SK-N-SH (cell line): ENCODE results near the gene MILR1. TPM values are rescaled to one million over a fixed set of nuclear protein-coding genes. Genes with fewer than 3 reads are reported as not detected.
"Not testable (repeated sequence)": the region's sequence is repeated elsewhere in the genome, so short reads cannot be mapped to it uniquely, and the experiment has no call there.

Experiments
- CTCF ChIA-PET: fragments of 300-600, 350-600 bp; formaldehyde crosslinking; extraction: SDS; loops from one replicate; lab custom pipeline; 2021; lab: Yijun Ruan, JAX
- POLR2A ChIA-PET: fragments of 350-600 bp; sonication (Branson Sonifier 250); formaldehyde crosslinking; extraction: SDS; loops from one replicate; lab custom pipeline; 2020; ENCODE audit warnings: antibody characterized with exemption, inconsistent platforms; lab: Yijun Ruan, JAX
- DNase-seq: peaks from one replicate; pipeline ENCODE4 v3.0.0; 2012
- H2AFZ ChIP-seq: fragments of 200-600 bp; sonication (generic); 2 replicates; pipeline ENCODE4 v1.8.1; 2016; ENCODE audit warnings: antibody characterized with exemption, mild to moderate bottlenecking, low read depth
- H3F3A ChIP-seq: fragments of 200-600 bp; sonication (generic); replicated peaks from 2 replicates; pipeline ENCODE3; 2016; ENCODE audit warnings: antibody characterized with exemption, mild to moderate bottlenecking; ENCODE audit not compliant: insufficient read depth
- H3K27ac ChIP-seq, 2 experiments: fragments of 200-500 bp in 1 of 2; fragments of 200-600 bp in 1 of 2; sonication (Bioruptor generic) in 1 of 2; sonication (generic), shearing (Covaris generic) in 1 of 2; 2 replicates each; pipeline versions ENCODE4 v1.5.1 to v1.6.1; 2014 to 2016; ENCODE audit warnings: low read depth in 2 of 2, inconsistent platforms in 1 of 2, low read length in 1 of 2, mild to moderate bottlenecking in 1 of 2, mixed read lengths in 1 of 2
- H3K27me3 ChIP-seq: fragments of 200-600 bp; sonication (generic), shearing (Covaris generic); 2 replicates; pipeline ENCODE4 v1.6.1; 2016; ENCODE audit warnings: mixed run types; ENCODE audit not compliant: insufficient read depth
- H3K36me3 ChIP-seq, 2 experiments: fragments of 200-500 bp in 1 of 2; fragments of 200-600 bp in 1 of 2; sonication (Bioruptor generic) in 1 of 2; sonication (generic) in 1 of 2; replicated peaks in 1 of 2; 2 replicates each; pipeline versions ENCODE3 to v1.5.1; 2014 to 2016; ENCODE audit warnings: low read length in 1 of 2, mild to moderate bottlenecking in 1 of 2; ENCODE audit not compliant: insufficient read depth in 2 of 2, control insufficient read depth in 1 of 2
- H3K4me1 ChIP-seq, 2 experiments: fragments of 200-500 bp in 1 of 2; fragments of 200-600 bp in 1 of 2; sonication (Bioruptor generic) in 1 of 2; sonication (generic), shearing (Covaris generic) in 1 of 2; 2 replicates each; pipeline versions ENCODE4 v1.5.1 to v1.6.1; 2014 to 2016; ENCODE audit warnings: low read depth in 1 of 2, low read length in 1 of 2, mixed run types in 1 of 2; ENCODE audit not compliant: insufficient read depth in 2 of 2, control insufficient read depth in 1 of 2
- H3K4me2 ChIP-seq: fragments of 200-600 bp; sonication (generic), shearing (Covaris generic); 2 replicates; pipeline ENCODE4 v1.6.1; 2017; ENCODE audit warnings: mixed run types
- H3K4me3 ChIP-seq, 2 experiments: fragments of 200-500 bp in 1 of 2; fragments of 200-600 bp in 1 of 2; sonication (Bioruptor generic) in 1 of 2; sonication (generic), shearing (Covaris generic) in 1 of 2; 2 replicates each; pipeline versions ENCODE4 v1.5.1 to v1.8.1; 2014 to 2016; ENCODE audit warnings: low read depth in 2 of 2, inconsistent platforms in 1 of 2, low read length in 1 of 2, mild to moderate bottlenecking in 1 of 2, mixed read lengths in 1 of 2, moderate library complexity in 1 of 2
- H3K79me2 ChIP-seq: fragments of 200-600 bp; sonication (generic); 2 replicates; pipeline ENCODE4 v1.8.1; 2017; ENCODE audit warnings: mild to moderate bottlenecking; ENCODE audit not compliant: insufficient read depth
- H3K9ac ChIP-seq: fragments of 200-600 bp; sonication (generic); 2 replicates; pipeline ENCODE4 v1.6.1; 2017; ENCODE audit warnings: mixed run types
- H3K9me2 ChIP-seq: fragments of 200-600 bp; sonication (generic); 2 replicates; pipeline ENCODE4 v1.6.1; 2017; ENCODE audit warnings: mixed run types
- H3K9me3 ChIP-seq: fragments of 200-600 bp; sonication (generic); 2 replicates; pipeline ENCODE4 v1.6.1; 2017; ENCODE audit warnings: mixed run types, mild to moderate bottlenecking, moderate library complexity
- H4K20me1 ChIP-seq: fragments of 200-600 bp; sonication (generic); 2 replicates; pipeline ENCODE4 v1.6.1; 2017; ENCODE audit warnings: mild to moderate bottlenecking, mixed run types; ENCODE audit not compliant: insufficient read depth
- CHD2 ChIP-seq: fragments of 150-350 bp; IDR thresholded peaks from 2 replicates; pipeline ENCODE4 v1.6.1; 2018; ENCODE audit warnings: low read length; ENCODE audit not compliant: partially characterized antibody
- CTCF ChIP-seq: fragments of 200-600 bp; sonication (generic); IDR thresholded peaks from 2 replicates; pipeline ENCODE4 v1.6.1; 2017; ENCODE audit warnings: antibody characterized with exemption, mild to moderate bottlenecking, moderate library complexity
- ELF1 ChIP-seq: IDR thresholded peaks from 2 replicates; pipeline ENCODE4 v1.4.0; 2012
- EZH2phosphoT487 ChIP-seq: fragments of 200-600 bp; sonication (generic); IDR thresholded peaks from 2 replicates; pipeline ENCODE4 v1.6.1; 2017; ENCODE audit warnings: low read depth, mixed run types, mild to moderate bottlenecking, antibody characterized with exemption, moderate library complexity, borderline replicate concordance
- FOXJ3 ChIP-seq: sonication (generic); formaldehyde crosslinking; IDR thresholded peaks from 2 replicates; pipeline ENCODE4 v1.5.1; 2020; ENCODE audit warnings: mild to moderate bottlenecking, missing genetic modification reagents
- GATA2 ChIP-seq: sonication (generic); formaldehyde crosslinking; IDR thresholded peaks from 2 replicates; pipeline ENCODE4 v1.5.0; 2020; ENCODE audit warnings: mild to moderate bottlenecking, missing genetic modification reagents
- NFIC ChIP-seq: IDR thresholded peaks from 2 replicates; pipeline ENCODE4 v1.4.0; 2012; ENCODE audit warnings: borderline replicate concordance
- POLR2AphosphoS5 ChIP-seq: IDR thresholded peaks from 2 replicates; pipeline ENCODE4 v1.6.1; 2012; ENCODE audit warnings: low read depth, low read length
- RAD21 ChIP-seq: IDR thresholded peaks from 2 replicates; pipeline ENCODE4 v1.6.1; 2012; ENCODE audit warnings: mild to moderate bottlenecking, low read length
- RCOR1 ChIP-seq: fragments of 150-350 bp; IDR thresholded peaks from 2 replicates; pipeline ENCODE4 v1.6.1; 2017; ENCODE audit warnings: antibody characterized with exemption, low read length
- SIN3A ChIP-seq: IDR thresholded peaks from 2 replicates; pipeline ENCODE4 v1.6.1; 2012; ENCODE audit warnings: low read depth, mild to moderate bottlenecking, low read length, moderate library complexity, borderline replicate concordance
- SMC3 ChIP-seq: IDR thresholded peaks from 2 replicates; pipeline ENCODE4 v1.6.1; 2012; ENCODE audit warnings: low read depth, low read length, improper control_type of control experiment
- TEAD4 ChIP-seq: IDR thresholded peaks from 2 replicates; pipeline ENCODE4 v1.4.0; 2012; ENCODE audit warnings: mild to moderate bottlenecking, borderline replicate concordance; ENCODE audit not compliant: insufficient read depth
- USF1 ChIP-seq: IDR thresholded peaks from 2 replicates; pipeline ENCODE4 v1.4.0; 2012; ENCODE audit warnings: low read depth, borderline replicate concordance
- YY1 ChIP-seq: IDR thresholded peaks from 2 replicates; pipeline ENCODE4 v1.4.0; 2012; ENCODE audit warnings: low read depth, mild to moderate bottlenecking
- ZBTB33 ChIP-seq: IDR thresholded peaks from 2 replicates; pipeline ENCODE4 v1.4.0; 2012; ENCODE audit warnings: low read depth, borderline replicate concordance
- WGBS: methylation state at CpG from one replicate; pipeline ENCODE4 v1.1.6; 2017; ENCODE audit warnings: low lambda C conversion rate; 5-methylcytosine and 5-hydroxymethylcytosine counted together
- polyA plus RNA-seq, 3 experiments: library from polyadenylated mRNA; depleted of rRNA; stranded (reverse); fragments of >200 nt; gene quantifications; 2 replicates each; pipeline ENCODE4 v1.2.3, GENCODE V29; 2012

MILR1 gene
- polyA plus RNA-seq, 1 of the 3 experiments (the other 2 are of a cell fraction): 4.9 TPM

- POLR2A ChIA-PET: interaction anchor here (2.5 kb wide), 1 partner anchor 13 kb away, joined by 15 read pairs; the partner anchor contains the start of genes CEP95 and DDX5
- Histone ChIP-seq H3K4me1 (peaks cover 9 to 13% of the 10 kb centered on the region in 2 experiments; a peak in 3 of 4 replicates), H3K79me2 (peaks cover 45% of the 10 kb centered on the region), H3K9me2 (no peaks in the 10 kb centered on the region), H3K36me3 (peaks cover 41 to 47% of the 10 kb centered on the region in 2 experiments), H3F3A (peaks cover 10% of the 10 kb centered on the region), H3K9ac (no peak overlapping the region), H3K9me3 (no peaks in the 10 kb centered on the region), H4K20me1 (peaks cover 5% of the 10 kb centered on the region), H3K4me2 (no peak overlapping the region), H3K4me3 (no peak overlapping the region), H3K27me3 (no peaks in the 10 kb centered on the region), H3K27ac (no peak overlapping the region; a peak in 1 of 4 replicates), H2AFZ (no peak overlapping the region)
- DNase-seq: peak; percentile 33
- 92% methylated on average over 6 of the region's 6 CpGs for WGBS
- CTCF ChIA-PET: interaction anchor here (0.7 to 6.7 kb wide), 11 partner anchors 8 to 180 kb away, joined by 3 to 76 read pairs (median 7); partner anchors contain the start of genes CEP95 and DDX5
- TF ChIP-seq YY1: no peak
- no peak for TF ChIP-seq SIN3A
- no peak for TF ChIP-seq CHD2
- TF ChIP-seq ELF1: no peak
- peak; percentile 65 for TF ChIP-seq CTCF
These were observed 43.7 kb downstream of the MILR1 start for GRCh38 chr17:64492481-64493109.

- Histone ChIP-seq H3K4me3 (no peak overlapping the region; a peak in 1 of 4 replicates), H2AFZ (no peak overlapping the region), H3K27ac (no peak overlapping the region), H3K36me3 (peaks cover 46 to 49% of the 10 kb centered on the region in 2 experiments), H3F3A (peaks cover 25% of the 10 kb centered on the region), H3K79me2 (peaks cover 48% of the 10 kb centered on the region), H3K4me2 (peak overlapping the region; percentile 90), H3K27me3 (no peaks in the 10 kb centered on the region), H3K9ac (no peak overlapping the region), H4K20me1 (peaks cover 20% of the 10 kb centered on the region), H3K4me1 (peaks cover 13 to 19% of the 10 kb centered on the region in 2 experiments; a peak in 3 of 4 replicates), H3K9me2 (no peaks in the 10 kb centered on the region), H3K9me3 (no peaks in the 10 kb centered on the region)
- ChIA-PET CTCF (interaction anchor here (5.2 to 6.7 kb wide), 2 partner anchors 15 to 74 kb away, joined by 73 to 76 read pairs; no protein-coding TSS in a partner anchor), POLR2A (interaction anchor here (4.2 kb wide), 1 partner anchor 12 kb away, joined by 140 read pairs; the partner anchor contains the start of genes CEP95 and DDX5)
- TF ChIP-seq ZBTB33: no peak
- TF ChIP-seq SMC3: no peak
- no peak for TF ChIP-seq RAD21
- TF ChIP-seq FOXJ3 (CRISPR knock-in tag): no peak
- TF ChIP-seq EZH2phosphoT487: no peak
- no peak for TF ChIP-seq TEAD4
- no peak for TF ChIP-seq CHD2
- TF ChIP-seq POLR2AphosphoS5: no peak
- no peak for TF ChIP-seq NFIC
- no peak for TF ChIP-seq RCOR1
- no peak for TF ChIP-seq USF1
- no peak for TF ChIP-seq GATA2 (CRISPR knock-in tag)
- TF ChIP-seq YY1: no peak
- DNase-seq: no peak
- 96% methylated on average over 2 of the region's 2 CpGs for WGBS
These were observed 45.2 kb downstream of the MILR1 start for GRCh38 chr17:64494121-64494520.

- Histone ChIP-seq H3K4me2 (peak overlapping the region; percentile 90), H3K4me3 (peak overlapping the region; percentile 78 to 81), H3F3A (peaks cover 37% of the 10 kb centered on the region), H4K20me1 (peaks cover 32% of the 10 kb centered on the region), H3K36me3 (peaks cover 50% of the 10 kb centered on the region in 2 experiments), H3K4me1 (peaks cover 19 to 22% of the 10 kb centered on the region in 2 experiments; a peak in 3 of 4 replicates), H3K79me2 (peaks cover 59% of the 10 kb centered on the region)
- H3K9ac ChIP-seq, H3K27ac ChIP-seq, H3K9me3 ChIP-seq, H2AFZ ChIP-seq, H3K27me3 ChIP-seq, H3K9me2 ChIP-seq, DNase-seq: not testable (repeated sequence)
- CTCF ChIA-PET: interaction anchor here (0.6 to 13.6 kb wide), 4 partner anchors 10 to 641 kb away, joined by 3 to 122 read pairs (median 28); partner anchors contain the start of genes CEP95 and DDX5
- WGBS: 96% methylated on average over 5 of the region's 5 CpGs
- POLR2A ChIA-PET: interaction anchor here (0.7 to 4.2 kb wide), 2 partner anchors 11 to 19 kb away, joined by 3 to 140 read pairs; partner anchors contain the start of genes CEP95 and DDX5
These were observed 46.4 kb downstream of the MILR1 start for GRCh38 chr17:64495300-64495699.
